NCI-H1048 (cell line): ENCODE data around the gene MRPL48.
"Not testable (repeated sequence)": the region's sequence is repeated elsewhere in the genome, so short reads cannot be mapped to it uniquely, and the experiment has no call there.

ENCODE experiments used
- DNase-seq: peaks from one replicate; lab custom pipeline; 2025; lab: John Stamatoyannopoulos, UW

The MRPL48 gene

GRCh38 chr11:73787643-73788558 is at the start of gene MRPL48:
MRPL48 (plus strand) TSS chr11:73787874; CDS start chr11:73787972, 98 bp downstream.
- peak; percentile 88 for DNase-seq

GRCh38 chr11:73743045-73743444 is 44.6 kb upstream of the MRPL48 start:
- DNase-seq: no peak

GRCh38 chr11:73746701-73747100 is 41.0 kb upstream of the MRPL48 start:
- DNase-seq: no peak

- DNase-seq: no peak
Measured at GRCh38 chr11:73747762-73748161, 39.9 kb upstream of the MRPL48 start.

GRCh38 chr11:73748300-73748699 is 39.4 kb upstream of the MRPL48 start:
- no peak for DNase-seq

GRCh38 chr11:73749118-73749517 is 38.6 kb upstream of the MRPL48 start:
- no peak for DNase-seq

- DNase-seq: no peak
Measured at GRCh38 chr11:73750228-73750627, 37.4 kb upstream of the MRPL48 start.

GRCh38 chr11:73750862-73751261 is 36.8 kb upstream of the MRPL48 start:
- not testable (repeated sequence) for DNase-seq

GRCh38 chr11:73752216-73752867 is 35.3 kb upstream of the MRPL48 start:
- DNase-seq: no peak

GRCh38 chr11:73752903-73753302 is 34.8 kb upstream of the MRPL48 start:
- DNase-seq: no peak

- DNase-seq: no peak
Measured at GRCh38 chr11:73753938-73754337, 33.7 kb upstream of the MRPL48 start.

GRCh38 chr11:73755670-73756069 is 32.0 kb upstream of the MRPL48 start:
- DNase-seq: no peak

- DNase-seq: no peak
Measured at GRCh38 chr11:73757598-73757997, 30.1 kb upstream of the MRPL48 start.

GRCh38 chr11:73758451-73758850 is 29.2 kb upstream of the MRPL48 start:
- DNase-seq: no peak

GRCh38 chr11:73759610-73760134 is 28.0 kb upstream of the MRPL48 start:
- no peak for DNase-seq

- DNase-seq: no peak
Measured at GRCh38 chr11:73760135-73760678, 27.5 kb upstream of the MRPL48 start.

- DNase-seq: peak; percentile 98
Measured at GRCh38 chr11:73760679-73761402, 26.8 kb upstream of the MRPL48 start, which contains the start of gene RAB6A. RAB6A (minus strand) TSS chr11:73761074; CDS start chr11:73760635, 439 bp downstream.

- DNase-seq: no peak
Measured at GRCh38 chr11:73761403-73761945, 26.2 kb upstream of the MRPL48 start.

GRCh38 chr11:73762732-73763131 is 24.9 kb upstream of the MRPL48 start:
- no peak for DNase-seq

- DNase-seq: no peak
Measured at GRCh38 chr11:73766763-73767162, 20.9 kb upstream of the MRPL48 start.

GRCh38 chr11:73770811-73771210 is 16.9 kb upstream of the MRPL48 start:
- not testable (repeated sequence) for DNase-seq
